ENCODE data around the gene PKN2. TPM values are rescaled to one million over a fixed set of nuclear protein-coding genes. Genes with fewer than 3 reads are reported as not detected.

The PKN2 gene
- total RNA-seq (2014; rRNA removed; shearing (Covaris generic); ENCODE audit: low replicate concordance), result 26.3 and 37.1 TPM in 2 replicates

- no peaks in the 10 kb centered on the region; the same call in 1 of the 2 replicates for H4K20me1 ChIP-seq (ENCODE audit: insufficient read depth, low read depth, low read length)
- H3K36me3 ChIP-seq (ENCODE audit: insufficient read depth, low read length), result peaks cover 7% of the 10 kb centered on the region; the same call in 1 of the 2 replicates
- H3K9me2 ChIP-seq (replicated peaks; ENCODE audit: insufficient read depth, low read length), result no peaks in the 10 kb centered on the region
- H3K4me1 ChIP-seq (ENCODE audit: low read length), result peaks cover 42% of the 10 kb centered on the region
- H3K79me2 ChIP-seq (ENCODE audit: low read length), result peaks cover 55% of the 10 kb centered on the region
- peak within 1 kb of the TSS; percentile 85 for H2AFZ ChIP-seq (ENCODE audit: low read length)
- peak; percentile 99 for DNase-seq
- peak within 1 kb of the TSS; percentile 77 for H3K27ac ChIP-seq (ENCODE audit: low read length)
- peak within 1 kb of the TSS; percentile 88 for H3K9ac ChIP-seq (ENCODE audit: low read length)
- H3K9me3 ChIP-seq (ENCODE audit: low read length), result no peaks in the 10 kb centered on the region
- H3K4me2 ChIP-seq (ENCODE audit: low read depth, low read length, poor library complexity, severe bottlenecking), result peak within 1 kb of the TSS; percentile 94
- H3K4me3 ChIP-seq (ENCODE audit: low read length), result peak within 1 kb of the TSS; percentile 91
- H3K27me3 ChIP-seq (ENCODE audit: low read length), result 0 out of 2 replicates have a peak, but pooled peaks cover 3% of the 10 kb centered on the region
Observed at GRCh38 chr1:88683541-88684481, at the start of gene PKN2. TSS of gene PKN2 (plus strand) at chr1:88684273. CDS start at chr1:88684581, 308 bp downstream.

GRCh38 chr1:88634538-88634937, 49.5 kb upstream of the PKN2 start:
- Histone ChIP-seq H3K36me3 (ENCODE audit: insufficient read depth, low read length) (no peaks in the 10 kb centered on the region), H3K79me2 (ENCODE audit: low read length) (no peaks in the 10 kb centered on the region), H3K4me1 (ENCODE audit: low read length) (no peaks in the 10 kb centered on the region), H3K27ac (ENCODE audit: low read length) (no peak overlapping the region), H3K9me2 (replicated peaks; ENCODE audit: insufficient read depth, low read length) (no peaks in the 10 kb centered on the region), H3K9me3 (ENCODE audit: low read length) (peaks cover 32% of the 10 kb centered on the region), H3K27me3 (ENCODE audit: low read length) (peaks cover 8% of the 10 kb centered on the region; the same call in 1 of the 2 replicates), H3K9ac (ENCODE audit: low read length) (no peak overlapping the region), H3K4me2 (ENCODE audit: low read depth, low read length, poor library complexity, severe bottlenecking) (no peak overlapping the region), H4K20me1 (ENCODE audit: insufficient read depth, low read depth, low read length) (no peaks in the 10 kb centered on the region), H2AFZ (ENCODE audit: low read length) (no peak overlapping the region), H3K4me3 (ENCODE audit: low read length) (no peak overlapping the region)
- no peak for DNase-seq

GRCh38 chr1:88640060-88640459, 44.0 kb upstream of the PKN2 start:
- H3K9ac ChIP-seq (ENCODE audit: low read length), result no peak overlapping the region
- H4K20me1 ChIP-seq (ENCODE audit: insufficient read depth, low read depth, low read length), result no peaks in the 10 kb centered on the region
- H3K4me3 ChIP-seq (ENCODE audit: low read length), result no peak overlapping the region
- H3K4me1 ChIP-seq (ENCODE audit: low read length), result no peaks in the 10 kb centered on the region
- H2AFZ ChIP-seq (ENCODE audit: low read length), result no peak overlapping the region
- peaks cover 16% of the 10 kb centered on the region for H3K9me3 ChIP-seq (ENCODE audit: low read length)
- H3K27me3 ChIP-seq (ENCODE audit: low read length), result peaks cover 7% of the 10 kb centered on the region; the same call in 1 of the 2 replicates
- no peak overlapping the region for H3K4me2 ChIP-seq (ENCODE audit: low read depth, low read length, poor library complexity, severe bottlenecking)
- H3K36me3 ChIP-seq (ENCODE audit: insufficient read depth, low read length), result no peaks in the 10 kb centered on the region
- no peak overlapping the region for H3K27ac ChIP-seq (ENCODE audit: low read length)
- H3K79me2 ChIP-seq (ENCODE audit: low read length), result no peaks in the 10 kb centered on the region
- no peaks in the 10 kb centered on the region for H3K9me2 ChIP-seq (replicated peaks; ENCODE audit: insufficient read depth, low read length)
- DNase-seq, result no peak

- Histone ChIP-seq H3K27ac (ENCODE audit: low read length) (no peak overlapping the region), H3K9me2 (replicated peaks; ENCODE audit: insufficient read depth, low read length) (no peaks in the 10 kb centered on the region), H3K9ac (ENCODE audit: low read length) (no peak overlapping the region), H3K4me2 (ENCODE audit: low read depth, low read length, poor library complexity, severe bottlenecking) (no peak overlapping the region), H3K27me3 (ENCODE audit: low read length) (no peaks in the 10 kb centered on the region), H3K9me3 (ENCODE audit: low read length) (no peaks in the 10 kb centered on the region), H3K79me2 (ENCODE audit: low read length) (no peaks in the 10 kb centered on the region), H3K4me3 (ENCODE audit: low read length) (no peak overlapping the region), H3K4me1 (ENCODE audit: low read length) (peaks cover 5% of the 10 kb centered on the region; the same call in 1 of the 2 replicates), H4K20me1 (ENCODE audit: insufficient read depth, low read depth, low read length) (no peaks in the 10 kb centered on the region), H2AFZ (ENCODE audit: low read length) (no peak overlapping the region), H3K36me3 (ENCODE audit: insufficient read depth, low read length) (no peaks in the 10 kb centered on the region)
- DNase-seq, result no peak
Observed at GRCh38 chr1:88645886-88646285, 38.2 kb upstream of the PKN2 start.

GRCh38 chr1:88646476-88647248, 37.4 kb upstream of the PKN2 start:
- Histone ChIP-seq H3K9me2 (replicated peaks; ENCODE audit: insufficient read depth, low read length) (no peaks in the 10 kb centered on the region), H3K27ac (ENCODE audit: low read length) (no peak overlapping the region), H3K9ac (ENCODE audit: low read length) (no peak overlapping the region), H3K4me2 (ENCODE audit: low read depth, low read length, poor library complexity, severe bottlenecking) (no peak overlapping the region), H3K79me2 (ENCODE audit: low read length) (no peaks in the 10 kb centered on the region), H4K20me1 (ENCODE audit: insufficient read depth, low read depth, low read length) (no peaks in the 10 kb centered on the region), H2AFZ (ENCODE audit: low read length) (no peak overlapping the region), H3K27me3 (ENCODE audit: low read length) (no peaks in the 10 kb centered on the region), H3K4me3 (ENCODE audit: low read length) (no peak overlapping the region), H3K9me3 (ENCODE audit: low read length) (no peaks in the 10 kb centered on the region), H3K4me1 (ENCODE audit: low read length) (peaks cover 5% of the 10 kb centered on the region; the same call in 1 of the 2 replicates), H3K36me3 (ENCODE audit: insufficient read depth, low read length) (no peaks in the 10 kb centered on the region)
- no peak for DNase-seq

- Histone ChIP-seq H4K20me1 (ENCODE audit: insufficient read depth, low read depth, low read length) (no peaks in the 10 kb centered on the region), H3K9ac (ENCODE audit: low read length) (no peak overlapping the region), H3K79me2 (ENCODE audit: low read length) (no peaks in the 10 kb centered on the region)
Observed at GRCh38 chr1:88647249-88647645, 36.8 kb upstream of the PKN2 start.

GRCh38 chr1:88647749-88648415, 36.2 kb upstream of the PKN2 start:
- no peak overlapping the region for H3K27ac ChIP-seq (ENCODE audit: low read length)
- H3K36me3 ChIP-seq (ENCODE audit: insufficient read depth, low read length), result no peaks in the 10 kb centered on the region
- no peaks in the 10 kb centered on the region for H3K79me2 ChIP-seq (ENCODE audit: low read length)
- no peaks in the 10 kb centered on the region for H3K27me3 ChIP-seq (ENCODE audit: low read length)
- no peak overlapping the region for H3K9ac ChIP-seq (ENCODE audit: low read length)
- H3K4me1 ChIP-seq (ENCODE audit: low read length), result peaks cover 5% of the 10 kb centered on the region; the same call in 1 of the 2 replicates
- no peak for DNase-seq
- H4K20me1 ChIP-seq (ENCODE audit: insufficient read depth, low read depth, low read length), result no peaks in the 10 kb centered on the region
- no peak overlapping the region for H3K4me3 ChIP-seq (ENCODE audit: low read length)
- no peaks in the 10 kb centered on the region for H3K9me3 ChIP-seq (ENCODE audit: low read length)
- H2AFZ ChIP-seq (ENCODE audit: low read length), result no peak overlapping the region
- H3K4me2 ChIP-seq (ENCODE audit: low read depth, low read length, poor library complexity, severe bottlenecking), result no peak overlapping the region
- H3K9me2 ChIP-seq (replicated peaks; ENCODE audit: insufficient read depth, low read length), result no peaks in the 10 kb centered on the region

More at GRCh38 chr1:88647249-88647645, 36.8 kb upstream of the PKN2 start:
- H3K9me2 ChIP-seq (replicated peaks; ENCODE audit: insufficient read depth, low read length), result no peaks in the 10 kb centered on the region
- no peak overlapping the region for H3K27ac ChIP-seq (ENCODE audit: low read length)
- no peaks in the 10 kb centered on the region for H3K27me3 ChIP-seq (ENCODE audit: low read length)
- no peak overlapping the region for H3K4me3 ChIP-seq (ENCODE audit: low read length)
- no peak overlapping the region for H2AFZ ChIP-seq (ENCODE audit: low read length)
- H3K36me3 ChIP-seq (ENCODE audit: insufficient read depth, low read length), result no peaks in the 10 kb centered on the region
- no peaks in the 10 kb centered on the region for H3K9me3 ChIP-seq (ENCODE audit: low read length)
- no peak overlapping the region for H3K4me2 ChIP-seq (ENCODE audit: low read depth, low read length, poor library complexity, severe bottlenecking)
- peaks cover 5% of the 10 kb centered on the region; the same call in 1 of the 2 replicates for H3K4me1 ChIP-seq (ENCODE audit: low read length)
- no peak for DNase-seq

All from Karpas-422 (cell line).